Mammary microvascular endothelial cell (primary cell): ENCODE data around the gene CTDSPL2. TPM values are rescaled to one million over a fixed set of nuclear protein-coding genes. Genes with fewer than 3 reads are reported as not detected.

ENCODE experiments used
- total RNA-seq: library from RNA; depleted of rRNA; stranded (reverse); fragments of >200 nt; gene quantifications from 2 replicates; pipeline ENCODE4 v1.2.3, GENCODE V29; 2015

CTDSPL2 gene
- 34.2 and 39.0 TPM in 2 replicates for total RNA-seq

DNA sequence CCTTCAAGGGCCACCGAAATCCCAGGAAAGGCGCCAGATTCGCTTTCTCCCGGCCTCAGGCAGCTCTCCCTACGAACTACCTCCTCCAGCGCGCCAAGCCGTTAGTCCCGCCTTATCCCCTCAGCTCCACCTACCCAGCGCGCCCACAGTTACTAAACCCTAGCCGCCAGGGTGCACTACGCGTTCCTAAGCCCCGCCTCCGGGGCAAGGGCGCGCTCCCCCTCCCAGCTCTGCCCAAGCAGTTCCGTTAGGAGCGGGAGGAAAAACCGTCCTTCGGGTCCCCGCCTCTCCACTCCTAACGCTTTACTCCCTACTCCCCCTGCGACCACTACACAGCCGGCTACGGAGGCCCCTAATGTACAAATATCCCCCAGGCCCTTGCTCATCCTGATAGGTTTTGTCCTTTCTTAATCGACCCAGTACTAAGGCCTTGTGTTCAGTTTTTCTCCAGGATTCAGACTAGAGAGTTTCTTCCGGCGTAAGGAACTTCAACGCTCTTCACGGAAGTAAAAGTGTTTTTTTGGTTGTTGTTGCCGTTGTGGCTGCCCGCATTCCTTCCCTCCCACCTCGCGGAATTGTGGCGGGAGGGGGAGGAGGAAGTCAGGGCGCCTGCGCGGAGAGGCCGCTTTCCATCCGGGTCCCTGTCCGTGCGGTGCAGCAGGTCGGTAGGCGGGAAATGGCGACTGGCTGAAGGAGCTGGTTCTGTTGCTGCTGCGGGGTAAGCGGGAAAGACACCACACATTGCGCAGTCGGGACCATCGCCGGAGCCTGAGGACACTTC is at the start of gene CTDSPL2:
CTDSPL2 (plus strand) TSS at position 655 of the 781 bp plus-strand sequence. CDS start 31,386 bp downstream, outside the sequence.

DNA sequence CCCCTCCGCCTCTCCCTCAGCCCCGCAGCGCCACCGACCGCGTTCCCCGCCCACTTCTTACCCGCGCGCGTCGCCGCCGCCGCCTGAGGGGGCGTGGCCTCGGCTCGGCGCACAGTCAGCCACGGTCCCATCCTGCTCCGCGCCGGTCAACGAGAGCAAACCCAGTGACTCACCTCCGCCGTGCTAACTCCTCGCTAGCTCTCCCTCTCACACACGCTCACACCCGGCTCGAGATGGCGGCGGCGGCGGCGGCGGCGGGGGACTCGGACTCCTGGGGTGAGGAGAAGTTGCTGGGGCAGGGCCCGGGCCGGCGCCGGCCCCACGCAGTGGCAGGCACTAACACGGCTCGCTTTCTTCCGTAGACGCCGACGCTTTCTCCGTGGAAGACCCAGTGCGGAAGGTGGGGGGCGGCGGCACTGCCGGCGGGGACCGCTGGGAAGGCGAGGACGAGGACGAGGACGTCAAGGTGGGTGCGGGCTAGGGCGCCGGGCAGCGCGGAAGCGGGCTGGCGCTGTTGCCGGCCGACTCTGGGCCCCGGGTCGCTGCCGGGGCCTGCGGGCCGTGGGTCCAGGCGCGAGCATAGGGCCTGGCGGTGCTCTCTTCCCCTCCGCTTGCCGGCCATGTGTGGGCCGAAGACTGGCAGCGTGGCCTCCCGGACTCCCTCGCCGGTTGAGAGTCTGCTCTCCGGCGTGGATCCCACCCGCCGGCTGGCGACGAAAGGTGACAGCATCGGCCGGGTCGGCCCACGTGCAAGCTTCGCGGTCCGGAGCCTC is 109.7 kb downstream of the CTDSPL2 start, which contains the start of gene EIF3J:
EIF3J (plus strand) TSS at position 186 of the 773 bp plus-strand sequence; CDS start at position 234, 48 bp downstream.

Other genes with a start within 250 kb of the CTDSPL2 start
- gene FRMD5, start 232.4 kb upstream of the CTDSPL2 start, total RNA-seq: 0.47 and 0.54 TPM in 2 replicates
- gene GOLM2, start 138.9 kb upstream of the CTDSPL2 start, total RNA-seq: 40.3 and 41.0 TPM in 2 replicates
- gene EIF3J, start 109.5 kb downstream of the CTDSPL2 start, total RNA-seq: 31.4 and 32.4 TPM in 2 replicates
- 28.0 and 40.8 TPM in 2 replicates for gene SPG11, start 236.0 kb downstream of the CTDSPL2 start, total RNA-seq